ENCODE data around the gene AWAT2. TPM values are rescaled to one million over a fixed set of nuclear protein-coding genes. Genes with fewer than 3 reads are reported as not detected.

AWAT2 gene
- total RNA-seq, 1 donor from 2014 or later: not detected

DNA sequence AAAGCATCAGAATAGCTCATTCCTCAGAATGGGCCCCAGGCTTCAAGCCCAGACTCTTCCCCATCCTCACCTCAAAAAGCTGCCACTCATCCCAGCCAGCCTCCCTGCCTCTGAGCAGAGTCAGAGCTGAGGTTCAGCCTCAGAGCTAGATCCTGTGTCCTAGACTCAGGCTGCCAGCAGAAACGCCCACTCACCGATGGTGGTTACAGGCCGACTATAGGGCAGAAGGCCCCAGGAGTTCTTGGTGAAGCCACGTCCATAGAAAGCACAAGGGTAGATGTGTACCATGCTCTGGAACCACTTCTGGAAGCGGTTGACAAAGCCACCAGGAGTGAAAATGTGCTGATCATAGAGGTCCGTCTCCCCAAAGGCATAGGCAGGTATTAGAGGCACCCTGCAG is 7.7 kb downstream of the AWAT2 start:
- Mint-ChIP-seq H3K4me3 (no peak overlapping the region), H3K36me3 (no peaks in the 10 kb centered on the region), H3K27me3 (no peaks in the 10 kb centered on the region), H3K4me1 (ENCODE audit: unreplicated experiment) (no peaks in the 10 kb centered on the region), H3K9me3 (peaks cover 3% of the 10 kb centered on the region), H3K27ac (no peak overlapping the region)
- no peak for DNase-seq (ENCODE audit: extremely low spot score, unreplicated experiment)
- TF ChIP-seq CTCF (conservative IDR thresholded peaks at IDR 0.05): no peak

- no peaks in the 10 kb centered on the region for H3K4me1 Mint-ChIP-seq (ENCODE audit: unreplicated experiment)
- H3K4me3 Mint-ChIP-seq: no peak overlapping the region
- H3K9me3 Mint-ChIP-seq: peaks cover 3% of the 10 kb centered on the region
- no peak for TF ChIP-seq CTCF (conservative IDR thresholded peaks at IDR 0.05)
- no peaks in the 10 kb centered on the region for H3K27me3 Mint-ChIP-seq
- H3K27ac Mint-ChIP-seq: no peak overlapping the region
- H3K36me3 Mint-ChIP-seq: no peaks in the 10 kb centered on the region
- DNase-seq (ENCODE audit: extremely low spot score, unreplicated experiment): no peak
Measured at GRCh38 chrX:70039758-70040157, 10.0 kb downstream of the AWAT2 start.

DNA sequence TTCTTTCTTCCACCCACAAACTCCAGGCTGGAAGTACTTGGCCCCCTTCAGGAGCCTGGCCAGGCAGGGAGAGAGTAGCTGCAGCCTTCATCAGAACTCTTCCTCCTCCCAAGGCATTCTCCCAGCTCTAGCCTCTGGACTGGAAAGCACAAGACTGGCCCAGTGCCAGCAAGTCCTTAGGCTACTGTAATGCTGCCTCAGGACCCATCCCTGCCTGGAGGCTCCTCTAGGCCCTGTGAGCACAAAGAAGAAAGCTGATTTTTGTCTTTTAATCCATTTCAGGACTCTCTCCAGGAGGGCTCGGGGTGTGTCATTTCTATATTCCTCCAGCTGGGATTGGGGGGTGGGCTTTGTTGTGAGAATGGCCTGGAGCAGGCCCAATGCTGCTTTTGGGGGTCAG is 10.8 kb downstream of the AWAT2 start:
- Mint-ChIP-seq H3K27me3 (no peaks in the 10 kb centered on the region), H3K27ac (no peak overlapping the region), H3K36me3 (no peaks in the 10 kb centered on the region), H3K9me3 (peaks cover 3% of the 10 kb centered on the region), H3K4me3 (no peak overlapping the region), H3K4me1 (ENCODE audit: unreplicated experiment) (no peaks in the 10 kb centered on the region)
- DNase-seq (ENCODE audit: extremely low spot score, unreplicated experiment): no peak
- no peak for TF ChIP-seq CTCF (conservative IDR thresholded peaks at IDR 0.05)

DNA sequence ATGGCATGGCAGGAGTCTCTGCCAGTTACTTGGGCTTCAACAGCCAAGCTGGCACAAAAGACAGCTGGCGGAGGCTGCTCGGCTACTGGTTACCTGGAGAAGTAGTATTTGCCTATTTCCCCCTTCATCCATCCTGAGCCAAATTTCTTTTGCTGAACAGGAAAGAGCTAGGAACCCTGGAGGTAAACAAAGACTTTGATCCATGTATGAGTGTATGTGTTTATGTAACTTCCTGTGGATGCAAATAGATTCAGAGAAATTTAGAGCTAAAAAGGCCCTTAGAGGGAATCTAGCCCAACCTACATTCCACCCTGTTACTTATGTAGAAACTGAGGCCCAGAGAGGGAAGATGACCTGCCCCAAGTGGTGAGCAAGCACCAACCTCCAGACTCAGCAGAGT is 11.2 kb downstream of the AWAT2 start:
- no peaks in the 10 kb centered on the region for H3K27me3 Mint-ChIP-seq
- peaks cover 3% of the 10 kb centered on the region for H3K9me3 Mint-ChIP-seq
- no peaks in the 10 kb centered on the region for H3K36me3 Mint-ChIP-seq
- no peak overlapping the region for H3K4me3 Mint-ChIP-seq
- H3K27ac Mint-ChIP-seq: no peak overlapping the region
- no peaks in the 10 kb centered on the region for H3K4me1 Mint-ChIP-seq (ENCODE audit: unreplicated experiment)
- no peak for DNase-seq (ENCODE audit: extremely low spot score, unreplicated experiment)
- TF ChIP-seq CTCF (conservative IDR thresholded peaks at IDR 0.05): no peak

GRCh38 chrX:70034646-70035045 is 15.1 kb downstream of the AWAT2 start:
- DNase-seq (ENCODE audit: extremely low spot score, unreplicated experiment): no peak
- no peak overlapping the region for H3K27ac Mint-ChIP-seq
- H3K9me3 Mint-ChIP-seq: no peaks in the 10 kb centered on the region
- no peak for TF ChIP-seq CTCF (conservative IDR thresholded peaks at IDR 0.05)
- H3K4me1 Mint-ChIP-seq (ENCODE audit: unreplicated experiment): no peaks in the 10 kb centered on the region
- H3K36me3 Mint-ChIP-seq: no peaks in the 10 kb centered on the region
- H3K4me3 Mint-ChIP-seq: no peak overlapping the region
- no peaks in the 10 kb centered on the region for H3K27me3 Mint-ChIP-seq

Data from type B pancreatic cell (in vitro differentiated cells).